Heart right ventricle (tissue), 16 donors: Measurements from ENCODE around the gene TUFT1. TPM values are rescaled to one million over a fixed set of nuclear protein-coding genes. Genes with fewer than 3 reads are reported as not detected.

Experiments used
- ATAC-seq, 8 donors: fragments of 200-7000 bp; cut with Tn5 transposase; one replicate each; pipeline ENCODE4 v1.9.1; 2020; ENCODE audit warnings: mild to moderate bottlenecking in 8 of 8, moderate library complexity in 8 of 8, moderate number of reproducible peaks in 1 of 8
- DNase-seq, 2 donors: peaks; one replicate each; pipeline ENCODE4 v3.0.0-alpha.2; 2020
- H3K27ac ChIP-seq, 10 donors: fragments of 200-600 bp; sonication (generic) in 2 of 10; one replicate each; pipeline versions ENCODE4 v1.5.0 to v1.8.0; 2020 to 2022; ENCODE audit warnings: mild to moderate bottlenecking in 3 of 10
- H3K27me3 ChIP-seq, 7 donors: fragments of 200-600 bp; one replicate each; pipeline ENCODE4 v1.8.0; 2021 to 2022; ENCODE audit warnings: mild to moderate bottlenecking in 2 of 7
- H3K36me3 ChIP-seq, 9 donors: fragments of 200-600 bp; sonication (generic) in 1 of 9; one replicate each; pipeline versions ENCODE4 v1.5.0 to v1.8.0; 2020 to 2022; ENCODE audit warnings: mild to moderate bottlenecking in 2 of 9
- H3K4me1 ChIP-seq, 9 donors: fragments of 200-600 bp; sonication (generic) in 1 of 9; one replicate each; pipeline versions ENCODE4 v1.5.0 to v1.8.0; 2020 to 2022; ENCODE audit warnings: mild to moderate bottlenecking in 4 of 9
- H3K4me3 ChIP-seq, 10 donors: fragments of 200-600 bp; sonication (generic) in 2 of 10; one replicate each; pipeline versions ENCODE4 v1.5.0 to v1.8.0; 2020 to 2022; ENCODE audit warnings: mild to moderate bottlenecking in 7 of 10, moderate library complexity in 2 of 10
- H3K9me3 ChIP-seq, 11 donors: fragments of 200-600 bp in 10 of 11; sonication (generic) in 2 of 11; one replicate each; pipeline versions ENCODE4 v1.5.0 to v1.8.0; 2013 to 2022; ENCODE audit warnings: mild to moderate bottlenecking in 2 of 11, control low read depth in 1 of 11, moderate library complexity in 1 of 11
- CTCF ChIP-seq, 9 donors: fragments of 200-600 bp; sonication (generic) in 2 of 9; IDR thresholded peaks; one replicate each; pipeline versions ENCODE4 v1.5.0 to v1.8.0; 2021 to 2022; ENCODE audit warnings: antibody characterized with exemption in 9 of 9, mild to moderate bottlenecking in 5 of 9, moderate library complexity in 1 of 9
- WGBS, 2 donors: extraction: QIAGEN DNeasy Blood & Tissue Kit; methylation state at CpG; one replicate each; pipeline ENCODE4 v1.1.7; 2013; ENCODE audit warnings: inconsistent platforms in 1 of 2; 5-methylcytosine and 5-hydroxymethylcytosine counted together
- intact Hi-C, 10 donors: fragments of 100-400 bp; cut with DNase I; formaldehyde crosslinking; loops; one replicate each; pipeline versions ENCODE4 v1.11.1 to v1.14.2; 2022
- polyA plus RNA-seq, 2 donors: library from polyadenylated mRNA; stranded (reverse); fragments of 200-250 nt; gene quantifications; one replicate each; pipeline ENCODE4 v1.2.3, GENCODE V29; 2013
- total RNA-seq, 10 donors: library from RNA; stranded (reverse); fragmentation: NEBNext Ultra II Directional in 3 of 10; extraction: Animal tissue kit (Norgen Biotek cat#: 25700) in 3 of 10; gene quantifications; one replicate each; pipeline versions ENCODE4 v1.2.1 to v1.2.4, GENCODE V29; 2021 to 2023
- donor health status: Arrhythmogenic right ventricular cardiomyopathy.
- donor health status: ischemic (EF 13 %, LVEDD 7.1; RV severe dilation, severe dysfunction).
- donor health status: healthy with polysubstance abuse.
- donor health status: DM: no; HTN: yes; CAD: no.
- donor health status: DM: no; HTN: no; CAD: no.
- donor health status: ischemic (EF 25% LVEDD 6.9; RV normal size, moderate dysfunction).
- donor health status: ischemic (EF 25% LVEDD 5.7; RV mildly dilated, moderate dysfunction).
- donor health status: healthy.
- donor health status: DM: yes; HTN: yes; CAD: no.
- donor health status: Ischemic cardiomyopathy.
- donor health status: ischemic (EF 35%, LVEDD 5.7; RV mildly dilated, moderate dysfunction).
- donor health status: nonischemic (EF 11% LVEDD 7.7; RV severe dilation, severe dysfunction).
- donor health status: DM: yes; HTN: yes; CAD: no.
- donor health status: PGD.
- donor health status: ischemic (EF 29% LVEDD 5.4; RV normal size, mild dysfunction).
- donor health status: nonischemic (EF 23%, LVEDD 6.1; RV moderate dilation, normal function).

Gene TUFT1
- total and polyA plus RNA-seq, 12 donors, result 2.6 to 13.0 (median 4.7) TPM

- peaks cover 0 to 8% (median 0%) of the 10 kb centered on the region in 9 donors for H3K4me1 ChIP-seq
- peak in 3 of 8 donors; percentile 25 to 57 (median 53) for ATAC-seq
- 0 to 44% methylated on average over 1 of the region's 1 CpG for WGBS, 2 donors
- H3K9me3 ChIP-seq, result no peaks in the 10 kb centered on the region
- no peaks in the 10 kb centered on the region for H3K27me3 ChIP-seq
- no peak overlapping the region for H3K4me3 ChIP-seq
- no peak for DNase-seq
- TF ChIP-seq CTCF (IDR thresholded peaks at IDR 0.05), result no peak
- no peak overlapping the region for H3K27ac ChIP-seq
- intact Hi-C loops, result no loop called here
- no peaks in the 10 kb centered on the region for H3K36me3 ChIP-seq
Measured at GRCh38 chr1:151494741-151495281, 45.3 kb upstream of the TUFT1 start.

GRCh38 chr1:151495316-151495715 is 44.8 kb upstream of the TUFT1 start:
- Histone ChIP-seq H3K36me3 (no peaks in the 10 kb centered on the region), H3K4me3 (no peak overlapping the region), H3K27me3 (no peaks in the 10 kb centered on the region), H3K27ac (no peak overlapping the region), H3K9me3 (no peaks in the 10 kb centered on the region), H3K4me1 (peaks cover 0 to 8% (median 0%) of the 10 kb centered on the region in 9 donors)
- DNase-seq (no peak), ATAC-seq (no peak)
- intact Hi-C loops, result no loop called here
- 56 to 69% methylated on average over 1 of the region's 1 CpG for WGBS, 2 donors
- TF ChIP-seq CTCF (IDR thresholded peaks at IDR 0.05), result no peak

- Histone ChIP-seq H3K36me3 (no peaks in the 10 kb centered on the region), H3K4me1 (peaks cover 0 to 8% (median 0%) of the 10 kb centered on the region in 9 donors), H3K9me3 (no peaks in the 10 kb centered on the region), H3K4me3 (no peak overlapping the region), H3K27me3 (no peaks in the 10 kb centered on the region), H3K27ac (no peak overlapping the region)
- no peak for TF ChIP-seq CTCF (IDR thresholded peaks at IDR 0.05)
- WGBS, 2 donors, result 94 to 95% methylated on average over 5 of the region's 5 CpGs
- ATAC-seq (no peak), DNase-seq (no peak)
- intact Hi-C loops, result no loop called here
Measured at GRCh38 chr1:151499365-151499764, 40.7 kb upstream of the TUFT1 start.

- Histone ChIP-seq H3K9me3 (no peaks in the 10 kb centered on the region), H3K4me1 (peaks cover 0 to 12% (median 2%) of the 10 kb centered on the region in 9 donors), H3K36me3 (no peaks in the 10 kb centered on the region), H3K27ac (no peak overlapping the region), H3K27me3 (no peaks in the 10 kb centered on the region), H3K4me3 (no peak overlapping the region)
- no peak for ATAC-seq
- TF ChIP-seq CTCF (IDR thresholded peaks at IDR 0.05), result no peak
- 90 to 94% methylated on average over 1 of the region's 1 CpG for WGBS, 2 donors
- no peak for DNase-seq
- intact Hi-C loops, result no loop called here
Measured at GRCh38 chr1:151499930-151500329, 40.2 kb upstream of the TUFT1 start.
